Measurements from ENCODE around the gene CEP85L. TPM values are rescaled to one million over a fixed set of nuclear protein-coding genes. Genes with fewer than 3 reads are reported as not detected.
A peak's percentile ranks its signal among the peaks of the same experiment; 100 is the strongest.

Gene CEP85L
- total RNA-seq, 4 donors from 2014 or later: 2.3 to 7.0 (median 6.6) TPM

DNA sequence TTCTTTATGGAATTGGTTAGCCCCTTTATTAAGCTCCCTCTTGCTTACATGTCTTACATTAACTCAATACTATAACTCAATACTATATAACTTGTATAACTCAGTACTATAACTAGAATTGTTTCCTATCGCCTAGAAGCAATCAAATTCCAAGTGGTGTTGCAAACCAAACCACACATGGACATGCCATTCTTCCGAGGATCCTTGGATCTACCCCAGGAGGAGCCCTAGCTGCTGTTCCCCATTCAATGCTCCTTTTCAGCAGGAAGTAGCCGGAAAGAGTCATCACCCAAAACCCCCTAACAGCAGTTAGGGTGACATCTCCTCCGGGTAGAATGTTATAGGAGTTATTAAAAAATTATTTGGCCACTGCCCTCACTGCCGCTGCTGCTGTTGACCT is 62.8 kb downstream of the CEP85L start:
- no peak for DNase-seq (ENCODE audit: low spot score in 2 of 2)
- intact Hi-C loops (cut with DNase I; ENCODE audit: low total_unique reads): no loop called here
- 86% methylated on average over 5 of the region's 5 CpGs for WGBS, 2 donors
- no peak for TF ChIP-seq POLR2A (IDR thresholded peaks at IDR 0.05)
- TF ChIP-seq, protein P1, sequence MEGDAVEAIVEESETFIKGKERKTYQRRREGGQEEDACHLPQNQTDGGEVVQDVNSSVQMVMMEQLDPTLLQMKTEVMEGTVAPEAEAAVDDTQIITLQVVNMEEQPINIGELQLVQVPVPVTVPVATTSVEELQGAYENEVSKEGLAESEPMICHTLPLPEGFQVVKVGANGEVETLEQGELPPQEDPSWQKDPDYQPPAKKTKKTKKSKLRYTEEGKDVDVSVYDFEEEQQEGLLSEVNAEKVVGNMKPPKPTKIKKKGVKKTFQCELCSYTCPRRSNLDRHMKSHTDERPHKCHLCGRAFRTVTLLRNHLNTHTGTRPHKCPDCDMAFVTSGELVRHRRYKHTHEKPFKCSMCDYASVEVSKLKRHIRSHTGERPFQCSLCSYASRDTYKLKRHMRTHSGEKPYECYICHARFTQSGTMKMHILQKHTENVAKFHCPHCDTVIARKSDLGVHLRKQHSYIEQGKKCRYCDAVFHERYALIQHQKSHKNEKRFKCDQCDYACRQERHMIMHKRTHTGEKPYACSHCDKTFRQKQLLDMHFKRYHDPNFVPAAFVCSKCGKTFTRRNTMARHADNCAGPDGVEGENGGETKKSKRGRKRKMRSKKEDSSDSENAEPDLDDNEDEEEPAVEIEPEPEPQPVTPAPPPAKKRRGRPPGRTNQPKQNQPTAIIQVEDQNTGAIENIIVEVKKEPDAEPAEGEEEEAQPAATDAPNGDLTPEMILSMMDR (IDR thresholded peaks at IDR 0.05): no peak
- no peak overlapping the region for H3K4me3 ChIP-seq (ENCODE audit: low read depth, poor library complexity, severe bottlenecking)

DNA sequence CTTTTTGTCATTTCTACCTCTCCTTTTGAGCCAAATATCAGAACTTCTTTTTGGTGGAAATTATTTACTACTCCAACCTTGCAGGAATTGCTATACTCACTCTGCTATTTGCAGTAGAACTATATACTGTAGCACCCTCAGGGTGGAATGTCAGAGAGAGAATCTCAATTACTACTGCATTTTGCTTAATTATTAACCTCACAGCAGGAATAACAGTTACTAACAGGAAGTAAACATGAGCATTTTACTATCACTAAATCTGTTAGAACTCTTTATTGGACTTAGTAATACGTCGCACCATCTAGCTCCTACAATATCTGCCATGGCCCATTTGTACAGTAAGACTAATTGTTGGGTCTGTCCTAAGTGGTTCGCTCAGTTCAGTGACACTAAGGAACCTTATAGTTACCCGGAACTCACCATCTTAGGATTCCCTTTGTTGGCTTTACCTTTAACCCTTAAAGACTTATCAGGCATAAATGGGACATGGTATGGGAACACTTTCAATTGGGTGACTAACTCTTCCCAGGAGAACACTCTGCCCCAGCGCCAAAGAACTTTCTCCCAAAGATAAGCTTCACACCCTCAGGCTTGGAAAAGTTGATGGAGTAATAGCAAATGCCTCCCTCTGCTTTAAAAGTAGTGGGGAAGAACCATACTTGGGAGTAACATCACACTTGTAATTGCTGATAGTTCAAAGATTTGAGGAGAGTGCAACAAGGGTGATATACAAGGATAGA is 64.5 kb downstream of the CEP85L start:
- DNase-seq (ENCODE audit: low spot score in 2 of 2): no peak
- WGBS, 2 donors: 90 to 93% methylated on average over 5 of the region's 5 CpGs

DNA sequence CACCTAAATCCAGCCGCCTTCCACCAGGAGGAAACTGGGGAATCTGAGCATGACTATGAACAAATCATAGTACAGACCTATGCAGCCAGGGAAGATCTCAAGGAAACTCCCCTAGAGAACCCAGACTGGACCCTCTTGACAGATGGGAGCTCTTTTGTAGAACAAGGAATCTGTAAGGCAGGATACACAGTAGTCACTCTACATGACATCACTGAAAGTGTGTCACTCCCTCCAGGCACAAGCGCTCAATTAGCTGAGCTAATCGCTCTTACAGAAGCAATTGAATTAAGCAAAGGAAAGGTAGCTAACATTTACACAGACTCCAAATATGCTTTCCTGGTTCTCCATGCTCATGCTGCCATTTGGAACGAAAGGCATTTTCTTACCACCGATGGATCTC is 66.5 kb downstream of the CEP85L start:
- no peak for DNase-seq (ENCODE audit: low spot score in 2 of 2)
- no peak for TF ChIP-seq POLR2A (IDR thresholded peaks at IDR 0.05)
- TF ChIP-seq, protein P1 (IDR thresholded peaks at IDR 0.05): no peak
- intact Hi-C loops (cut with DNase I; ENCODE audit: low total_unique reads): no loop called here
- H3K4me3 ChIP-seq (ENCODE audit: low read depth, poor library complexity, severe bottlenecking): no peak overlapping the region
- 94 to 98% methylated on average over 5 of the region's 5 CpGs for WGBS, 2 donors

More for the DNA sequence above, 64.5 kb downstream of the CEP85L start:
- intact Hi-C loops (cut with DNase I; ENCODE audit: low total_unique reads): no loop called here
- TF ChIP-seq, protein P1 (IDR thresholded peaks at IDR 0.05): no peak
- no peak for TF ChIP-seq POLR2A (IDR thresholded peaks at IDR 0.05)
- no peak overlapping the region for H3K4me3 ChIP-seq (ENCODE audit: low read depth, poor library complexity, severe bottlenecking)

DNA sequence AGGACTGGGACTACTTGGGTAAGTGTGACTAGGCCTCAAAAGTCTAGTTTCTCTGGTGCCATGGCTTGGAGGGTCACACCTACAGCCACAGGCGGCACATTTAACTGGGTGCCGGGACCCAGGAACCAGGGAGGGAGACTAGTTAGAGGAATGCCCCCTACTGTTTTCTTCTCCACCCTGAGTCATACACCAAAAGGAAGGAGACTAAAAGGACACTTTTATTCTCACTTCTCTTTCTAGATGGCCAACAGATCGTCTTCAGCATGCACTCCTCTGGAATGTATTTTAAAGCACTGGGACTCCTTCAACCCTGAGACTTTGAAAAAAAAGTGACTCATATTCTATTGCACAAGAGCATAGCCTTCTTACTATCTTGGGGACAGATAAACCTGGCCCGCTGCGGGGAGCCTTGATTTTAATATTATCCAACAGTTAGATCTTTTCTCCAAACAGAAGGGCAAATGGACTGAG is 69.9 kb downstream of the CEP85L start:
- intact Hi-C loops (cut with DNase I; ENCODE audit: low total_unique reads): no loop called here
- TF ChIP-seq, protein P1 (IDR thresholded peaks at IDR 0.05): no peak
- no peak for TF ChIP-seq POLR2A (IDR thresholded peaks at IDR 0.05)
- H3K4me3 ChIP-seq (ENCODE audit: low read depth, poor library complexity, severe bottlenecking): no peak overlapping the region
- no peak for DNase-seq (ENCODE audit: low spot score in 2 of 2)
- WGBS, 2 donors: 71 to 77% methylated on average over 5 of the region's 5 CpGs

DNA sequence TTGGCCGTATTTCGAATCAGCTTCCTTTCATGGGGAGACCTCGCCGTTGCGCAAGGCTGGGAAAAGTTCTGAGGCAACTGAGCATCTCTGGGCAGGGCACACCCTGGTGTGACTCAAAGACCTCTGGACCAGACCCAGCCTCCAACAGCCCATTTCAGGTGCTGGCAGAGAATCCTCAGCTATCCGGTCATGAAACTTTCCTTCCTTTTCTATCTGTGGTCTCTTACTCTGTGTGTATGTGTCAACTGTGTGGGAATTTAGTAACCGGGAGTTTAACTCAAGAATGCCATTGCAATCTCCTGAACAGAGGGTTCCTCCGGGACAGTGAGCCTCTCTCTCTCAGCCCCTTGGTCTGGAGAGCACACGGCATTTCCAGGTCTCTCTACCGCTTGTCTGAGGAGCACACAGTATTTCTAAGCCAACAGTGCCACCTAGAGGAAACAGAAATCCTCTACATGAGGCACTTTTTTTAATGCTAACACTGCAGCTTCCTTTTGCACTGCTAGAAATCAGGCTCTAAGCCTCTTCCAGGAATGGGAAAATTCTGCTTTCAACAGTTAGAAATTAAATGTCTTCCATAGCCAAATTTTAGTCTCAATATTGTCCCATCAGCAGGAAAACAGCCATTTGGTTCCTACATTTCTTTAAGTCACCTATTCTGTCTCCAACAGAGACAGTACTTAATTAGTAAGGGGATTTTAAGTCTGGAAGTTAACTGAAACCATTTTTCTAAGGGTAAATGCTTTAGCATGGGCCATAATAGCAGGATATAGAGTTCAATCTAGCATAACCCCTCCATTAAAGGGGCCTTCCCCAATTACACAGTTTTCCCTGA is 70.6 kb downstream of the CEP85L start:
- no peak for TF ChIP-seq POLR2A (IDR thresholded peaks at IDR 0.05)
- TF ChIP-seq, protein P1 (IDR thresholded peaks at IDR 0.05): no peak
- intact Hi-C loops (cut with DNase I; ENCODE audit: low total_unique reads): no loop called here
- no peak overlapping the region for H3K4me3 ChIP-seq (ENCODE audit: low read depth, poor library complexity, severe bottlenecking)
- DNase-seq (ENCODE audit: low spot score in 2 of 2): peak; percentile 36 to 86
- WGBS, 2 donors: 51 to 64% methylated on average over 10 of the region's 10 CpGs
